Activated naive CD4-positive, alpha-beta T cell treated with Interleukin-2 at 50 U/mL for 16 hours (primary cell): Measurements from ENCODE around the gene WFDC11.

Source experiments
- DNase-seq: peaks from one replicate; pipeline ENCODE4 v3.0.0-alpha.2; 2020

The WFDC11 gene

GRCh38 chr20:45621593-45621992, 48.4 kb downstream of the WFDC11 start:
- no peak for DNase-seq

- DNase-seq, result no peak
Measured at GRCh38 chr20:45617591-45617990, 52.4 kb downstream of the WFDC11 start.

GRCh38 chr20:45612314-45612713, 57.7 kb downstream of the WFDC11 start:
- DNase-seq, result no peak

- DNase-seq, result peak; percentile 54
Measured at GRCh38 chr20:45611054-45611453, 59.0 kb downstream of the WFDC11 start.

- no peak for DNase-seq
Measured at GRCh38 chr20:45607810-45608209, 62.2 kb downstream of the WFDC11 start.
